Osteocyte (in vitro differentiated cells): ENCODE measurements around the gene MRPS14. TPM values are rescaled to one million over a fixed set of nuclear protein-coding genes. Genes with fewer than 3 reads are reported as not detected.

Experiments
- DNase-seq: peaks from one replicate; pipeline ENCODE4 v3.0.0; 2021; ENCODE audit warnings: mixed read lengths; ENCODE audit not compliant: unreplicated experiment; ENCODE audit errors: extremely low spot score
- H3K27ac Mint-ChIP-seq: one replicate; pipeline ENCODE4 v1.8.0; 2021; ENCODE audit warnings: mild to moderate bottlenecking, mixed read lengths; ENCODE audit not compliant: unreplicated experiment
- H3K27me3 Mint-ChIP-seq: one replicate; pipeline ENCODE4 v1.8.0; 2021; ENCODE audit warnings: mixed read lengths; ENCODE audit not compliant: unreplicated experiment
- H3K36me3 Mint-ChIP-seq: one replicate; pipeline ENCODE4 v1.8.0; 2021; ENCODE audit warnings: mixed read lengths; ENCODE audit not compliant: unreplicated experiment
- H3K4me1 Mint-ChIP-seq: one replicate; pipeline ENCODE4 v1.8.0; 2021; ENCODE audit warnings: mixed read lengths; ENCODE audit not compliant: unreplicated experiment
- H3K4me3 Mint-ChIP-seq: one replicate; pipeline ENCODE4 v1.8.0; 2021; ENCODE audit warnings: mild to moderate bottlenecking, moderate library complexity, mixed read lengths; ENCODE audit not compliant: unreplicated experiment
- H3K9me3 Mint-ChIP-seq: one replicate; pipeline ENCODE4 v1.8.0; 2021; ENCODE audit warnings: mixed read lengths; ENCODE audit not compliant: unreplicated experiment
- total RNA-seq: library from RNA; stranded (reverse); gene quantifications from 2 replicates; pipeline ENCODE4 v1.2.1, GENCODE V29; 2021
- TF ChIP-seq, protein P1 (sequence below): fragments of 200-600 bp; sonication (generic); IDR thresholded peaks from 2 replicates; pipeline ENCODE4 v1.5.0; 2021; ENCODE audit warnings: antibody characterized with exemption, mild to moderate bottlenecking, moderate library complexity

MRPS14 gene
- total RNA-seq, 1 donor from 2014 or later, result 29.8 TPM

DNA sequence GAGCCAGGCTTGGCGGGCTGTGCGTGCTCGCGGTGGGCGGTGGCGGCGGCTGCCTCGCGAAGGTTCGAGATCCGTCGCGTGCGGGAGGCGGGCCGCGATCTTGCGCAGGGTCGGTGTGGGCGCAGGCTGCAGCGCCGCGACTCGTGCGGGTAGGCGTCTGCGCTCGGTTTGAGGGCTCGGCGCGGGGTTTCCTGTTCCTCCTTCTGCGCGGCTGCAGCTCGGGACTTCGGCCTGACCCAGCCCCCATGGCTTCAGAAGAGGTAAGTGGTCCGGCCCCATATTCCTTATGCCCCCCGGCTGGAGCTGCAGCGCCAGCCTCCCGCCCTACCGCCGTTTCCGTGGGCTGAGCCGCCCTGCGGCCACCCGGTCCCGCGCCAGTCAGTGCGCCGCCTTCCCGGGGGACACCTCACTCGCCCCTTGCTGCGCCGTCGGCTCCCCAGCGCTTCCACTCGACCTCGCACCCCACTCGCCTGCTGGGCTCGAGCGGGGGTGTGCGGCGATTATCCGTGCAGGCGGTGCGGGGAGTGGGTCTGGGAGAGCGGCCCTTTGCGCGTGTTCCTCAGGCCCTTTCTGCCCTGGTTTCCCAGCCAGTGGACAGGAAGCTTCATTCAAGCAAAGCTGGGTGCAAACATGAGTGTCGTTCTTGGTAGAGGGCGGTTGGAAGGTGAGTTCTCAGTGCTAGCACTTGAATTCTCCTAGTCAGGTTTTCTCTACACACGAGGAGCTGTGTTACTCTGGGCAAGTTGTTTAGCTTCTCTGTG is 23.1 kb downstream of the MRPS14 start, which contains the start of gene CACYBP:
Gene CACYBP, plus strand, starts transcription at position 12 of the 761 bp plus-strand sequence. Its CDS starts 234 bp downstream, at position 246.
- TF ChIP-seq, protein P1, sequence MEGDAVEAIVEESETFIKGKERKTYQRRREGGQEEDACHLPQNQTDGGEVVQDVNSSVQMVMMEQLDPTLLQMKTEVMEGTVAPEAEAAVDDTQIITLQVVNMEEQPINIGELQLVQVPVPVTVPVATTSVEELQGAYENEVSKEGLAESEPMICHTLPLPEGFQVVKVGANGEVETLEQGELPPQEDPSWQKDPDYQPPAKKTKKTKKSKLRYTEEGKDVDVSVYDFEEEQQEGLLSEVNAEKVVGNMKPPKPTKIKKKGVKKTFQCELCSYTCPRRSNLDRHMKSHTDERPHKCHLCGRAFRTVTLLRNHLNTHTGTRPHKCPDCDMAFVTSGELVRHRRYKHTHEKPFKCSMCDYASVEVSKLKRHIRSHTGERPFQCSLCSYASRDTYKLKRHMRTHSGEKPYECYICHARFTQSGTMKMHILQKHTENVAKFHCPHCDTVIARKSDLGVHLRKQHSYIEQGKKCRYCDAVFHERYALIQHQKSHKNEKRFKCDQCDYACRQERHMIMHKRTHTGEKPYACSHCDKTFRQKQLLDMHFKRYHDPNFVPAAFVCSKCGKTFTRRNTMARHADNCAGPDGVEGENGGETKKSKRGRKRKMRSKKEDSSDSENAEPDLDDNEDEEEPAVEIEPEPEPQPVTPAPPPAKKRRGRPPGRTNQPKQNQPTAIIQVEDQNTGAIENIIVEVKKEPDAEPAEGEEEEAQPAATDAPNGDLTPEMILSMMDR, result no peak
- Mint-ChIP-seq H3K4me3 (no peak within 1 kb of the TSS), H3K27ac (peak within 1 kb of the TSS; percentile 87), H3K36me3 (peaks cover under 1% of the 10 kb centered on the region), H3K9me3 (no peaks in the 10 kb centered on the region), H3K27me3 (no peaks in the 10 kb centered on the region), H3K4me1 (peaks cover 42% of the 10 kb centered on the region)
- DNase-seq, result peak; percentile 85

- no peak overlapping the region for H3K27ac Mint-ChIP-seq
- no peaks in the 10 kb centered on the region for H3K9me3 Mint-ChIP-seq
- H3K4me3 Mint-ChIP-seq, result no peak overlapping the region
- peaks cover 44% of the 10 kb centered on the region for H3K4me1 Mint-ChIP-seq
- H3K27me3 Mint-ChIP-seq, result no peaks in the 10 kb centered on the region
- TF ChIP-seq, protein P1, result no peak
- DNase-seq, result peak; percentile 99
- no peaks in the 10 kb centered on the region for H3K36me3 Mint-ChIP-seq
Measured at GRCh38 chr1:174999216-174999935, 23.8 kb downstream of the MRPS14 start.

DNA sequence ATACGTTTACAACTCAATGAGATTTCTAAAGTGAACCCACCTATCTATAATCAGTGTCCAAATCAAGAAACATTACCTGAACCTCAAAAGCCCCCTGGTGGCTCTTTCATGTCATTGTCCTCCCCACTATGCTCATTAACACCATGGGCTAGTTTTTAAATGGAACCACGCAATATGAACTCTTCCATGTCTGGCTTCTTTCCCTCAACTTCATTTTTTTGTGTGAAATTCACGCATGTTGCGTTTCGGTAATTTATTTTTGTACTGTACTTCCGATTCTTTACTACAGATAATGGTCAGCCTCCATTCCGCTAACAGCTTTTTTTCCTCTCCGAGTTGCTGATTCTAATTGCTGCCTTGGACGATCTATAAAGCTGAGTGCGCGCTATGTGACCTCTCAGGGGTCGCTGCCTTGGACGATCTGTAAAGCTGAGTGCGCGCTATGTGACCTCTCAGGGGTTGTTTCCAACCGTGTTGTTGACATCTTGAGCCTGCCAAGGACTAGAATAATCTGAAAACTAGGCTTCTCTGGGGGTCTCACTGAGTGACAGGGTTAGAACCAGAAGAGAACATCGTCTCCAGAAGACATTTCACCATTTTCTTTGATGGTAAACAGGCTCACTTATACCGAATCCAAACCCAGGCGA is 24.5 kb downstream of the MRPS14 start:
- DNase-seq, result no peak

DNA sequence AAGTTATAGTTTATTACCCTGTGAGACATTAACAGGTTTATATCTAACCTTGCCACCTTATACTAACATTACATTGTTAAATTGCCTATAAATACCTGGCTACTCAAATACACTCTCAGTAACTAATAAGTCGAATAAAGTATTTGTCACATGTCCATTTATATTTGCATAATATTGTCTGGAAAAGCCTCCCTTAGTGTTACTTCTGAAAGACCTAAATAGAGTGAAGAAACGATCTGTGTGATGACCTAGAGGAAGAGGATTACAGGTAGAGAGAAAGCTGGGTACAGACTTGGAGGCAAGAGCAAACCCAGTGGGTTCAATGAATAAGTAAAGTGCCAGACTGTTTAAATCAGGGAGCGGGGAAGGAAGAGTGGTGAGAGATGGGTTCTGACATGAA is 26.2 kb downstream of the MRPS14 start:
- no peak overlapping the region for H3K27ac Mint-ChIP-seq
- H3K4me3 Mint-ChIP-seq, result no peak overlapping the region
- TF ChIP-seq, protein P1, result no peak
- DNase-seq, result no peak
- H3K27me3 Mint-ChIP-seq, result no peaks in the 10 kb centered on the region
- no peaks in the 10 kb centered on the region for H3K36me3 Mint-ChIP-seq
- H3K9me3 Mint-ChIP-seq, result no peaks in the 10 kb centered on the region
- H3K4me1 Mint-ChIP-seq, result peaks cover 29% of the 10 kb centered on the region

More for the DNA sequence above, 24.5 kb downstream of the MRPS14 start:
- H3K36me3 Mint-ChIP-seq, result no peaks in the 10 kb centered on the region
- H3K27ac Mint-ChIP-seq, result no peak overlapping the region
- peaks cover 42% of the 10 kb centered on the region for H3K4me1 Mint-ChIP-seq
- TF ChIP-seq, protein P1, result peak; percentile 83
- H3K27me3 Mint-ChIP-seq, result no peaks in the 10 kb centered on the region
- H3K9me3 Mint-ChIP-seq, result no peaks in the 10 kb centered on the region
- no peak overlapping the region for H3K4me3 Mint-ChIP-seq
